Adipose tissue (tissue), 3 donors: Measurements from ENCODE around the gene OR6Q1. TPM values are rescaled to one million over a fixed set of nuclear protein-coding genes. Genes with fewer than 3 reads are reported as not detected.

Source experiments
- H3K27ac ChIP-seq: one replicate; pipeline ENCODE4 v1.5.1; 2013; ENCODE audit warnings: low read depth, low read length
- WGBS, 3 donors: extraction: QIAGEN DNeasy Blood & Tissue Kit; methylation state at CpG; one replicate each; pipeline ENCODE4 v1.1.7; 2013; 5-methylcytosine and 5-hydroxymethylcytosine counted together
- polyA plus RNA-seq, 3 donors: library from polyadenylated mRNA; stranded (reverse); fragments of 200-250 nt; gene quantifications; one replicate each; pipeline ENCODE4 v1.2.3, GENCODE V29; 2013
- donor health status: healthy with polysubstance abuse.
- donor health status: Bipolar disorder and iron deficiency.
- donor health status: healthy.

OR6Q1 gene
- polyA plus RNA-seq, 3 donors: not detected

- no peak overlapping the region for H3K27ac ChIP-seq
- WGBS, 3 donors: 86 to 93% (median 88%) methylated on average over 3 of the region's 3 CpGs
Measured at GRCh38 chr11:58047818-58048217, 17.1 kb downstream of the OR6Q1 start.

- 88 to 95% (median 92%) methylated on average over 1 of the region's 1 CpG for WGBS, 3 donors
- no peak overlapping the region for H3K27ac ChIP-seq
Measured at GRCh38 chr11:58055806-58056401, 25.2 kb downstream of the OR6Q1 start.

GRCh38 chr11:58057481-58057880, 26.7 kb downstream of the OR6Q1 start:
- WGBS, 3 donors: 65 to 82% (median 81%) methylated on average over 3 of the region's 3 CpGs
- no peak overlapping the region for H3K27ac ChIP-seq

- WGBS, 3 donors: 60 to 66% (median 60%) methylated on average over 13 of the region's 13 CpGs
Measured at GRCh38 chr11:58058276-58059006, 27.7 kb downstream of the OR6Q1 start.

GRCh38 chr11:58059007-58059350, 28.2 kb downstream of the OR6Q1 start:
- H3K27ac ChIP-seq: no peak overlapping the region
- WGBS, 3 donors: 52 to 56% (median 53%) methylated on average over 4 of the region's 4 CpGs

More at GRCh38 chr11:58058276-58059006, 27.7 kb downstream of the OR6Q1 start:
- no peak overlapping the region for H3K27ac ChIP-seq

GRCh38 chr11:58060535-58060934, 29.8 kb downstream of the OR6Q1 start:
- WGBS, 3 donors: 73 to 92% (median 88%) methylated on average over 3 of the region's 3 CpGs
- H3K27ac ChIP-seq: no peak overlapping the region

- 46 to 72% (median 72%) methylated on average over 6 of the region's 6 CpGs for WGBS, 3 donors
Measured at GRCh38 chr11:58060939-58061672, 30.4 kb downstream of the OR6Q1 start.

GRCh38 chr11:58061813-58062212, 31.1 kb downstream of the OR6Q1 start:
- no peak overlapping the region for H3K27ac ChIP-seq
- 54 to 62% (median 61%) methylated on average over 6 of the region's 6 CpGs for WGBS, 3 donors

More at GRCh38 chr11:58060939-58061672, 30.4 kb downstream of the OR6Q1 start:
- H3K27ac ChIP-seq: no peak overlapping the region

- no peak overlapping the region for H3K27ac ChIP-seq
- WGBS, 3 donors: 76 to 80% (median 79%) methylated on average over 5 of the region's 5 CpGs
Measured at GRCh38 chr11:58067685-58068084, 36.9 kb downstream of the OR6Q1 start.

GRCh38 chr11:58068655-58069054, 37.9 kb downstream of the OR6Q1 start:
- no peak overlapping the region for H3K27ac ChIP-seq
- WGBS, 3 donors: 82 to 92% (median 83%) methylated on average over 6 of the region's 6 CpGs

GRCh38 chr11:58070585-58070984, 39.8 kb downstream of the OR6Q1 start:
- no peak overlapping the region for H3K27ac ChIP-seq
- WGBS, 3 donors: 63 to 83% (median 77%) methylated on average over 1 of the region's 1 CpG

- WGBS, 3 donors: 30 to 43% (median 32%) methylated on average over 2 of the region's 2 CpGs
- no peak overlapping the region for H3K27ac ChIP-seq
Measured at GRCh38 chr11:58075781-58076180, 45.0 kb downstream of the OR6Q1 start.

Other genes with a start within 250 kb of the OR6Q1 start
- gene OR9Q1, start 7.1 kb upstream of the OR6Q1 start, polyA plus RNA-seq: under 1 TPM in 1 of 3 donors, not detected in 2; 0.11 TPM
- not detected for gene OR9I1, start 94.6 kb downstream of the OR6Q1 start, polyA plus RNA-seq
- not detected for gene OR9Q2, start 158.1 kb downstream of the OR6Q1 start, polyA plus RNA-seq
- not detected for gene OR1S2, start 173.2 kb downstream of the OR6Q1 start, polyA plus RNA-seq
- gene OR1S1, start 181.8 kb downstream of the OR6Q1 start, polyA plus RNA-seq: not detected
- gene OR10Q1, start 198.0 kb downstream of the OR6Q1 start, polyA plus RNA-seq: under 1 TPM in 1 of 3 donors, not detected in 2; 0.06 TPM
- gene OR10W1, start 237.3 kb downstream of the OR6Q1 start, polyA plus RNA-seq: not detected